Epithelial cell of prostate (primary cell): ENCODE measurements around the gene CCDC34.
"Not testable (repeated sequence)": the region's sequence is repeated elsewhere in the genome, so short reads cannot be mapped to it uniquely, and the experiment has no call there.

Experiments used
- DNase-seq: peaks from one replicate; pipeline ENCODE4 v3.0.0-alpha.2; 2011; ENCODE audit warnings: low read depth, low spot score
- H3K27ac ChIP-seq: fragments of 450-650 bp; 2 replicates; pipeline ENCODE4 v1.5.1; 2017; ENCODE audit warnings: mild to moderate bottlenecking

The CCDC34 gene

GRCh38 chr11:27370374-27370773 is 7.4 kb upstream of the CCDC34 start:
- no peak overlapping the region for H3K27ac ChIP-seq
- DNase-seq: no peak

- H3K27ac ChIP-seq: no peak overlapping the region
- no peak for DNase-seq
These were observed 4.9 kb upstream of the CCDC34 start for GRCh38 chr11:27367881-27368280.

DNA sequence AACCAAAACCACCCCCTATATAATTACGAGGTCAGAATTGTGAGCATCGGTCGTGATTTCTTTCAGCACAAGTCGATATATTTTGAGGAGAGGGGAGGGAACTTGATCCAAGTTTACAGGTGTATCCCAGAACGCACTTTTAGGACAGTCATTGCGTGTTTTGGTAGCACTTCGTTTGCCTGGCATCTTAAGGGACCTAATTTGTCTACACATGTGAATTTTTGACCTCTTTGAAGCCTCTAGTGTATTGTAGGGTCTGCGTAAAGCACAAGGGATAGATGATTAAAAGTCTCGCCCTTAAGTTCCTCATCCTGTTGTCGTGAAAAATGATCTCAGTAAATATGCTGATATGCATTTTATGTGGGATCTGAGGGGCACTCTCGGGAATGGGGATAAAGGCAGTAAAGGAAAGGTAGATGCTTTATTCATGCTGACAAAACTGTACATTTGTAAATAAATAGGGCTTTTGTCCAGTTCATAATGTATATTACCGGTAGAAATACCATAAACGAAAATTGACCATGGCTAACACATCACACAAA is 632 bp upstream of the CCDC34 start:
- DNase-seq: no peak
- peak overlapping the region; percentile 19 for H3K27ac ChIP-seq

DNA sequence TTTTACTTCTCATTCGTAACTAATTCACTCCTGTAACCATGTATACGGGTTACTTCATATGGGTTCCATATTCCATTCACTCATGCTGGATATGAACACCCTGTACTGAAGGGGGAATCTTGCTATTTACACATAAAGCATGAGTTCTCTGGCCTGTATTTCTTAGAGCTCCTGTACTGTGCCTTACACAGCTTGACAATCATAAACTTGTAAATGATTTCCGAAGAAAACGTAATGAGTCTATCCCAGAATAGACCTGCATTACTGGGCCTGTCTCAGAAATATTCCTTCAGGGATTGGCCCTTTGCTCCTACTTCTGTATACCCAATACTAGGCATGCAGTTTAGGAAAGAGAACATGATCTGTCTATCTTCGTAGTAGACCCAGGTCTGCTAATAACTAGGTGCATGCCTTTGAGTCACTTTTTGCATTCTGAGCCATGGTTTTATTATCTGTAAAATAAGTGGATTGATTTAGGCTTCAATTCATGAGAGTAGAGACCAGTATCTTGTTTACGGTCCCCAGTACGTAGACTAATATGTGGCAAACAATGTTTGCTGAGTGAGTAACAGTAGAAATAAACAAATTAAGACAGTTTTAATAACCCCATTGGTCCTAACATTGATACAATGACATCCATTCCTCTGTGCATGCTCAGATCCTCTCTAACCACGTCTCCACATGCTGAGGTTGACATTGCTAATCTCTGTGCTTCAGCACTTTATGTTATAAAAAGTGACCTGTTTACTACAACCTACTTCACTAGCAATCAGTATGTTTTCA is 1.2 kb downstream of the CCDC34 start:
- no peak overlapping the region for H3K27ac ChIP-seq
- no peak for DNase-seq

GRCh38 chr11:27358296-27358695 is 4.7 kb downstream of the CCDC34 start:
- no peak overlapping the region for H3K27ac ChIP-seq
- DNase-seq: no peak

DNA sequence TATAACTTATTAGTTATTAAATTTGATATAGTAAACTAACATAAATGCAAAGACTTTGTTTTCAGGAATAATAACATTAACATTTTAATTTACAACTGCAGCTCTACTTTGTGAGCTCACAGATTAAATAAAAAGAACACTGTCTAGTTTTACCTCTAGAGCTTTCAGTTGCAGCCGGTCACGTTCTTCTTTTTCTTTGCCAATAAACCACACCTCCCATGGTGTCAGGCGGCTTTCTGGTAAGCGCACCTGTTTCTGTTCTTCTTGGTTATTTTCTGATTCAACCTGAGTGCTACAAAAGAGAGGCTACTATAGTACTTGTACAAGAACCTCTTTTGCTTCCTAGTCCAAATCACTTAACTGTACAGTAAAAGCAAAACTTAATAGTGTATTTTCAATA is 5.8 kb downstream of the CCDC34 start:
- no peak for DNase-seq
- H3K27ac ChIP-seq: no peak overlapping the region

GRCh38 chr11:27356624-27357222 is 6.3 kb downstream of the CCDC34 start:
- no peak for DNase-seq
- no peak overlapping the region for H3K27ac ChIP-seq

GRCh38 chr11:27355575-27356104 is 7.4 kb downstream of the CCDC34 start:
- no peak for DNase-seq
- no peak overlapping the region for H3K27ac ChIP-seq

DNA sequence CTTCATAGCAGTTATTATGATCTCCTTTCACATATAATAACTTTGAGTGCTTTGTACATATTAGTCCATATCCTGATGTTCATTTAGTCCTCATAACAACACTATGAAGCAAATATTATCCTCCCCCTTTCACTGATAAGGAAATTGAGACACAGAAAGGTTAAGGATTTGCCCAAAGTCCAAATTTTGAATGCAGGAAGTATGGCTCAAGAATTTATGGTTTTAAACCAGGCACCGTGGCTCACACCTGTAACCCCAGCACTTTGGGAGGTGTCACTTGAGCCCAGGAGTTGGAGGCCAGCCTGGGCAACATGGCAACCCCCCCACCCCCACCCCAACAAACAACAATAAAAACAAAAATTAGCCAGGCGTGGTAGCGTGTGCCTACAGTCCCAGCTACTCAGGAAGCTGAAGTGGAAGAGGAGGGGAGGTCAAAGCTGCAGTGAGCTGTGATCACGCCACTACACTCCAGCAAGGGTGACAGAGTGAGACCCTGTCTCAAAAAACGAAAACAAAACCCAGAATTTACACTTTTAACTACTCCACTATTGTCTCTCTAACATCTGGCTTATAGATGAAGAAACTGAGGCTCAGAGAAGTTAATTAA is 8.6 kb downstream of the CCDC34 start:
- no peak for DNase-seq
- no peak overlapping the region for H3K27ac ChIP-seq

GRCh38 chr11:27353593-27354358 is 9.2 kb downstream of the CCDC34 start:
- DNase-seq: peak; percentile 8
- H3K27ac ChIP-seq: no peak overlapping the region

- no peak for DNase-seq
- no peak overlapping the region for H3K27ac ChIP-seq
These were observed 10.2 kb downstream of the CCDC34 start for GRCh38 chr11:27352781-27353180.

DNA sequence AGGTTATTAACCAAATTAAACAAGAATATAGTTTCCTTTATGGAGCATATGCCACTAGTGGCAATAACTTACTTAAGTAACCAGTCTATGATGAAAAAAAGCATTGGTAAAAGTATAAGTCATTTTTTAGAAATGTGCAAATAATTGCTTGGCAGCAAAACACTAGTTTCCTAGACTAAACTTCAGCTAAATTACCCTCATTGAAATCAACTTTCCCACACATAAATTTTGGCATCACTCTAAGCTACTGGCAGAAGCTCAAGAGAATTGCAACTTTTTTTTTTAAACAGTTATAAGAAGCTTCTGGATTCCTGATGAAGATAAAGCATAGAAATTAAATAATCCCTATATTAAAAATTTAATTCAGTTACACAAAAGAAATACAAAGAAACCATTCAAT is 12.5 kb downstream of the CCDC34 start:
- no peak overlapping the region for H3K27ac ChIP-seq
- no peak for DNase-seq

DNA sequence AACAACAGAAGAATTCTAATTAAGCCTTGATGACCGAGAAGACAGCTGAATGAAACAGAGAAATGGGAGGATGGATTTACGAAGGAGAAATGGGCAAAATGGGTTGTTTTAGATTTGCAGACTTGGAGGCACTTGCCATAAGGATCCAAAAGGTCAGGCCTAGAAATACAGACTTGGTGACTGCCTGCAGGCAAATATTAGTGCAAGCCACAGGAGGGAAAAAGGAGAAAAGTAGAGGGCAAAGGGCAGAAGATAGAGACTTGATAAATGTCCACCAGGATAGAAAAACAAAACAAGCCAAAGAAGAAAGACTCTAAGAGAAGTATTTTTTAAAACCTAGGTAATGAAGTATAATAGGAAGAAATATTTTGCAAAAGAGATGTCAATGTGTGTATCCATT is 13.1 kb downstream of the CCDC34 start:
- no peak for DNase-seq
- H3K27ac ChIP-seq: no peak overlapping the region

DNA sequence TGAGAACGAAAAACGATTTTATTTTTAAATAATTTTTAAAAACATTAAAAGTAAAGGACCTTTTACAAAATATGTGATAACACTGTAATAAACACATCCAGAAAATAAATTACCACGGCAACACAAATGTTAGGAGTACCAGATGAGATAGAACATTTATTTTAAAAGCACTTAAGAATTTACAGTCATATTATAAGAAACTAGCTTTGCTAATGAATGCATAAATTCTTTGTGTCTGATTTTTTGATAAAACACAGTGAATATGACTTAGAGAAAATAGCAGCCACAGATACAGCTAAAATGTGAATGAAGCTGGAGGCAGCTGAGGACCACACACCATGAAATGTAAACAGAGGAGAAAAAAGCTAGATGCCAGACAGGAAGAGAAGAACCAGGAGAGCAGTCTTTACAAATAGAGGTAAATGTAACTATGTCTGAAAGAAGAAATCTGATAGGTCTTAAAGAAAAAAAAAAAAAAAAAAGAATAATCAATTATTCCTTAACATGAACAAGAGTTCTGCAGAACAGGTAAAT is 14.6 kb downstream of the CCDC34 start:
- no peak overlapping the region for H3K27ac ChIP-seq

DNA sequence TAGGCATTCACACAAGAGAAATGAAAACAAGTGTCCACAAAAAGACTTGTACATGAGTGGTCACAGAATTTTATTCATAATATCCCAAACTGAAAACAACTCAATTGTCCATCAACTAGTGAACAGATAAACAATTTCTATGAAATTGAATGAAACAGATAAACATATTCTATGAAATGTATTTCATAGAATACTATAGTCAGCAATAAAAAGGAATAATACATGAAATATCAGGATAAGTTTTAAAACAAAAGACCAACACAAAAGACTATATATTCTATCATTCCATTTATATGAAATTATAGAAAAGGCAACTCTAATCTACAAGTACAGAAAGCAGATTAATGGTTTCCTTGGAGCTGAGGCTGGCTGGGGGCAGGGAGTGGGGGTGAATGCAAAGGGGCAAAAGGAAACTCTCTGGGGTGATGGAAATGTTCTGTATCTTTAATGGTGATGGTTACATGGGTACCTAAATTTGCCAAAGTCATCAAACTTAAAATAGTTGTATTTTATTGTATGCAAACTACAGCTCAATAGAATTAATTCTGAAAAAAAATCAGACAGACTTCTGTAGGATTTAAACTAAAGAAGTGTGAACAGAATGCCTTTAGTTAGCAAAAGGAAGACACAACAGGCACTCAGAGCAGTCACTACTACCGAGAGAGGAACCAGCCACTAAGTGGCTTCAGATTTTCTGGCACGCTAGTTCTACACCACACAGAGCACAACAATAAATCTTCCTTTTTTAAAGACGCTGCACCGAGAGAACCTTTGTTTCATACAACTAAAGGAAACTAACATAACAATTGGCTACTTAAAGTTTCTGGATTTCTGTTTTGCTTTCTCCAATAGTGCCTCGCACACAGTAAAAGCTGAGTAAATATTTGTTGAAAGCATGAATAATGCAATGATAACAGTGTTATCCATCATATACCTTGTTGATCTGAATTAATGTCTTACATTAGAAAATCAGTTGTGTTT is 15.4 kb downstream of the CCDC34 start:
- H3K27ac ChIP-seq: no peak overlapping the region
- no peak for DNase-seq

More for the DNA sequence above, 14.6 kb downstream of the CCDC34 start:
- DNase-seq: no peak

DNA sequence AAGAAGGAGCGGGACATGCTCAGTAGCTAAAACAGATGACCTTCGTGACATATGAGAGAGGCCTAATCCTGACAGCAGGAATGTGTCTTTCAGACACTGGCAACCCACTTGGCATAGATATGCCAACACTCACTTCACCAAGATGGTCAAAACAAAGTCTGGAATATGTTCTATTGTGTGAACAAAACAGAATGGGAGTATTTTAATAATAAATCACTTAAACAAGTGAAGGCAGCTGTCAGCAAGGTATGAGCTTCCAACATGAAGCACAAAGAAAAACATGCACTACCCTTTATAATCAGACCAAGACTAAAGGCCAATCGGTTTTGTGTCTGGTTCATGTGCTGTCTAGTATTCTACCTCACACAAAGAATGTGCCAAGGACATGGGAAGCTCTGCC is 23.1 kb downstream of the CCDC34 start:
- DNase-seq: no peak
- H3K27ac ChIP-seq: no peak overlapping the region

DNA sequence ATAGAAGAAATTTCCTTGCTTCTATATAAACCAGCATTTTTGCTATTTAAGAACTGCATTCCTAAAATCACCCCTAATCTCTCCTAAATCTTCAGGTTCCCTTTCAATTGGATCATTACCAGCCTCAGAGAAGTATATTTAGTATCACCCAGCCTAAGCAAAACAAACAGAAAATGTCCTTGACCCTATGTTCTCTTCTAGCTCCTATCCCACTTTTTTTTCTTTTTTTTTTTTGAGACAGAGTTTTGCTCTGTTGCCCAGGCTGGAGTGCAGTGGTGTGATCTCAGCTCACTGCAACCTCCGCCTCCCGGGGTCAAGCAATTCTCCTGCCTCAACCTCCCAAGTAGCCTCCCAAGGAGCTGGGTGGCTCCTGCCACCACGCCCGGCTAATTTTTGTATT is 28.3 kb downstream of the CCDC34 start:
- H3K27ac ChIP-seq, DNase-seq: not testable (repeated sequence)

GRCh38 chr11:27331981-27332380 is 31.0 kb downstream of the CCDC34 start:
- H3K27ac ChIP-seq: no peak overlapping the region
- no peak for DNase-seq
